GM12864 (cell line): ENCODE results near the gene DNAL1.

ENCODE experiments used
- DNase-seq: peaks from one replicate; pipeline ENCODE4 v3.0.0-alpha.2; 2011; ENCODE audit warnings: low read depth
- H3K4me3 ChIP-seq: 2 replicates; pipeline ENCODE4 v1.5.1; 2011; ENCODE audit warnings: mild to moderate bottlenecking, low read depth, low read length, control low read depth
- TF ChIP-seq, protein P1 (sequence below): IDR thresholded peaks from 2 replicates; pipeline ENCODE4 v1.5.1; 2011; ENCODE audit warnings: low read depth, mild to moderate bottlenecking, moderate library complexity, low read length, control low read depth, inconsistent platforms; ENCODE audit errors: missing control alignments

DNAL1 gene

GRCh38 chr14:73612339-73613045 lies 32.3 kb upstream of the DNAL1 start, which contains the start of gene ACOT6:
ACOT6 (plus strand) TSS chr14:73612517; CDS start chr14:73612572, 55 bp downstream.
- TF ChIP-seq, protein P1, sequence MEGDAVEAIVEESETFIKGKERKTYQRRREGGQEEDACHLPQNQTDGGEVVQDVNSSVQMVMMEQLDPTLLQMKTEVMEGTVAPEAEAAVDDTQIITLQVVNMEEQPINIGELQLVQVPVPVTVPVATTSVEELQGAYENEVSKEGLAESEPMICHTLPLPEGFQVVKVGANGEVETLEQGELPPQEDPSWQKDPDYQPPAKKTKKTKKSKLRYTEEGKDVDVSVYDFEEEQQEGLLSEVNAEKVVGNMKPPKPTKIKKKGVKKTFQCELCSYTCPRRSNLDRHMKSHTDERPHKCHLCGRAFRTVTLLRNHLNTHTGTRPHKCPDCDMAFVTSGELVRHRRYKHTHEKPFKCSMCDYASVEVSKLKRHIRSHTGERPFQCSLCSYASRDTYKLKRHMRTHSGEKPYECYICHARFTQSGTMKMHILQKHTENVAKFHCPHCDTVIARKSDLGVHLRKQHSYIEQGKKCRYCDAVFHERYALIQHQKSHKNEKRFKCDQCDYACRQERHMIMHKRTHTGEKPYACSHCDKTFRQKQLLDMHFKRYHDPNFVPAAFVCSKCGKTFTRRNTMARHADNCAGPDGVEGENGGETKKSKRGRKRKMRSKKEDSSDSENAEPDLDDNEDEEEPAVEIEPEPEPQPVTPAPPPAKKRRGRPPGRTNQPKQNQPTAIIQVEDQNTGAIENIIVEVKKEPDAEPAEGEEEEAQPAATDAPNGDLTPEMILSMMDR: no peak
- peak within 1 kb of the TSS; percentile 53 for H3K4me3 ChIP-seq
- DNase-seq: no peak

DNA sequence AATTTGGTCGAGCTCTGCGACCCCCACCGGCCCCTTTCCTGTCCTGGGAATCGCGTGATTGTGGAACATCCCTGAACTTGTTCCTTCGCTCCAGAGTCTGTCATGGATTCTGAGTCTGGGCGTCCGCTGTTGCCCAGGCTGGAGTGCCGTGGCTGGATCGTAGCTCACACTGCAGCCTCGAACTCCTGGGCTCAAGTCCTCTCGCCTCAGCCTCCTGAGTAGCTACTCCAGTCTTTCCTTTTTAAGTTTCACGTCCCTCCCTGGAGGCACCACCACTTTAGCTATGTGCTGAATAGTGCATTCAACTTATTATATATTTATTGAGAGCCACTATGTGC lies 31.8 kb upstream of the DNAL1 start:
- H3K4me3 ChIP-seq: peak overlapping the region; percentile 53
- no peak for DNase-seq
- TF ChIP-seq, protein P1: no peak

- H3K4me3 ChIP-seq: no peak overlapping the region; the same call in 1 of the 2 replicates
- TF ChIP-seq, protein P1: no peak
- no peak for DNase-seq
These were observed 31.3 kb upstream of the DNAL1 start for GRCh38 chr14:73613419-73613963.

DNA sequence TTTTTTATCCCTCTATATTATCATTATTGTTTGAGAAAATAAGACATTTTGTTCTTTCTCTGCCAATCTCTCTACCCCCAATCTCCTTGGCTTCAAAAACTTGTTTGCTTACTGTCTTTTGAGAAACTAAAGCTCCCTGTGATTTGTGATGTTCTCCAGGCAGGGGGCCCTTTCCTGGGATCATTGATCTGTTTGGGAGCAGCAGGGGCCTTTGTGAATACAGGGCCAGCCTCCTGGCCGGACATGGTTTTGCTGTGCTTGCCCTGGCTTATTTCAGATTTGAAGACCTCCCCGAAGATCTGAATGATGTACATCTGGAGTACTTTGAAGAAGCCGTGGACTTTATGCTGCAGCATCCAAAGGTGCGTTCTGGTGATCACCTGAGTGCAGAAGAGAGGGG lies 28.0 kb upstream of the DNAL1 start:
- no peak overlapping the region for H3K4me3 ChIP-seq
- DNase-seq: no peak
- TF ChIP-seq, protein P1: no peak

DNA sequence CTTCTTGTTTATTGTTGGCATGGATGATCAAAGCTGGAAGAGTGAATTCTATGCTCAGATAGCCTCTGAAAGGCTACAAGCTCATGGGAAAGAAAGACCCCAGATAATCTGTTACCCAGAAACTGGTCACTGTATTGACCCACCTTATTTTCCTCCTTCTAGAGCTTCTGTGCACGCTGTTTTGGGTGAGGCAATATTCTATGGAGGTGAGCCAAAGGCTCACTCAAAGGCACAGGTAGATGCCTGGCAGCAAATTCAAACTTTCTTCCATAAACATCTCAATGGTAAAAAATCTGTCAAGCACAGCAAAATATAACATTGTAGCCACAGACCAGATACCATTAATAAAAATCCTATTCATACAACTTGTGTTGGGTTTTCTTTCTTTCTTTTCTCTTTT lies 25.3 kb upstream of the DNAL1 start:
- no peak for DNase-seq
- TF ChIP-seq, protein P1: no peak
- H3K4me3 ChIP-seq: no peak overlapping the region

- DNase-seq: no peak
- TF ChIP-seq, protein P1: no peak
- no peak overlapping the region for H3K4me3 ChIP-seq
These were observed 24.5 kb upstream of the DNAL1 start for GRCh38 chr14:73620268-73620667.
